ENCODE data around the gene HDAC7.
A peak's percentile ranks its signal among the peaks of the same experiment; 100 is the strongest.
"Not testable (repeated sequence)": the region's sequence is repeated elsewhere in the genome, so short reads cannot be mapped to it uniquely, and the experiment has no call there.

The HDAC7 gene

DNA sequence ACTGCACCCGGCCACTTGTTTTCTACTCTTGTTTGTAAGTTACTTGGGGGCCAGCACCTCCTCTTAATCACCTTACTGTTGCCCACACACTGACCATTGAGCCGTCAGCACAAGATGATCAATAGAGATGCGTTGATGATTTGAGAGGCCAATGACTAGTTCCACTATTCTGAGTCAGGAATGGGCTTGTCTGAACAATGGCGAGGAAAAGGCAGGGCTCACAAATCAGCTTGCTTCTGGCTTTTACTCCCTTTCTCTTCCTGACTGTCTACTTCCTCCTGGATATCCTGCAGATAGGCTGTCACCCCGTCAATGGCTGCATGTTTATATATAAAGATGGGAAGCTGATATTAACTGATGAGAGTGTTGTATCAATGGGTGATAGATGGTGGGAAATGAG is 29.1 kb upstream of the HDAC7 start:
- ATAC-seq (no peak), DNase-seq (no peak)

DNA sequence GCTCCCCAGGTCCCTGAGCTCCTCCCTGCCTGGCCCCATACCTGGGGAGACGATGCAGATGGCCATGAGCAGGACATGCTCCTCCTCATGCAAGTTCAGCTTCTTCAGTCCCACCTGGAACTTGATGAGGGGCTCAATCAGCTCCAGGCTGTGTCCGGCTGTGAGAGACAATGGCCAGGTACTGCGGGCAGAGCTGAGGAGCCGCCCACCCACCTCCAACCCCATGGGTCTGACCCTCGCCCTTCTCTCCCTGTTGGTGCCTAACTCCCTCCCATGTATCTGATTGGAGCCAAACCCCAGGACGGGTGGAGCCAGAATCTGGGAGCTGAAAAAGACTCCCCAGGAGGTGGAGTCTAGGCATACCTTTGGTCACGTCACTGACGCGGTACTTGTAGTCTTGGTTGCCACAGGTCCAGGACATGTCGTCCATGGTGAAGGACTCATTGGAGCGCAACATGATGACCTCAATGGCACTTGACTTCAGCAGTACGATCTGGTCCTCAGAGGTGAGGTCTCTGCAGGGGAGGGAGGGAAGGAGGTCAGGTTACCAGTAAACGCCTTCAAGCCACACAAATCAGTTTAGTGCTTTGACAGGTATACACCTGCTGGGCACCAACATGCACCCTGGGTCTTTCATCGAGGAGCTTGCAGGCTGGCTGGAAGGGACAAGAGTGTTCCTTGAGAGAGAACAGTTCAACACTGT is 26.7 kb upstream of the HDAC7 start:
- no peak for ATAC-seq
- no peak for DNase-seq

DNA sequence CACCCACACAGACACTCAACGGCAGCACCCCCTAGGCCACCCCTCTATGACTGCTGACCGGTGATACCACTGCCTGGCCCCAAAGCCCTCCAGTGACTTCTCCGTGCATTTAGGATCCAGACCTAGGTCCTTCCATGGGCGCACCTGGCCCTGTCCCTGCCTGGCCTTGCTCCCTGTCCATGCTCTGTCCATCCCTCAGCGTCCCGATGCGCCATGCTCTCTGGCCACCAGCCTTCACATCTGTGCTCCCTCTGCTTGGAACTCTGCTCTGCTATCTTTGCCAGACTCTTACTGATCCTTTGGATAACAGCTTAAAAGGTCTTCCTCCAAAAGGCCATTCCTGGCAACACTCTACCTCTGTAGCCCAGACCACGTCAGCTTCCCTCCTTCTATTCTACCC is 25.4 kb upstream of the HDAC7 start:
- no peak for DNase-seq

DNA sequence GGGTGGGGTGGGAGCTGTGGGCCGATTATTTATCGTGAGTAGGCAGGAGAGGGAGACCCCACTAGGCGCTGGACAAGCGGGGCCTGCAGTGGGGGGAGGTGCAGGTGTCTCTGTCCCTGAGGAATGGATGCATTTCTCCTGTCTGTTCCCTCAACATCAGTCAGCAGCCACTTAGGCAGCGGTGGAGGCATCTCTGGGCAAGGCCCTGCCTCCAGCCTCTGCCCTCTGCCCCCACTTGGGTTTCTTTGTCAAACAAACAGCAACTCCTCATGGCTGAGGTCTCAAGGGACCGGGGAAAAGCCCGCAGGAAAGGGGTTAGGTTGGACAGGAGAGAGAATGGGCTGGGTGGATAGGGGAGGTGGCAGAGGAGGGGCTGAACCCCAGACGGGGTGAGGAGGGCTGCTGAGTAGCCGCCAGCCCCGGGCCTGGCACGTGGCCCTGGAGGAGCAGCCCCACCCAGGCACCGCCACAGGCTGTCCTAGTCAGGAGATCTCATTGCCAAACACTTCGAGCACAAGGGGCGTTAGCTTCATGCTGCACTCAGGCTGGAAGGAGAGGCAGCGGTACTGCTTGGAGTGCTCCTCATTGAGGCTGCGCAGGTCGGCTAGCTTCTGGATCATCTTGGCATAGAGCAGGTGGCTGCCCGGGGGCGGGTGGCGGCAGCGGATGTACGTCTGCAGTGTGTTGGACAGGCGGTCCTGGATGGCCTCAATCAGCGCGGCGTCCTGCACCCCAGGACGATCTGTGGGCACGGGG is 24.7 kb upstream of the HDAC7 start:
- ATAC-seq (no peak), DNase-seq (no peak)

More for the DNA sequence above, 25.4 kb upstream of the HDAC7 start:
- ATAC-seq, result no peak

DNA sequence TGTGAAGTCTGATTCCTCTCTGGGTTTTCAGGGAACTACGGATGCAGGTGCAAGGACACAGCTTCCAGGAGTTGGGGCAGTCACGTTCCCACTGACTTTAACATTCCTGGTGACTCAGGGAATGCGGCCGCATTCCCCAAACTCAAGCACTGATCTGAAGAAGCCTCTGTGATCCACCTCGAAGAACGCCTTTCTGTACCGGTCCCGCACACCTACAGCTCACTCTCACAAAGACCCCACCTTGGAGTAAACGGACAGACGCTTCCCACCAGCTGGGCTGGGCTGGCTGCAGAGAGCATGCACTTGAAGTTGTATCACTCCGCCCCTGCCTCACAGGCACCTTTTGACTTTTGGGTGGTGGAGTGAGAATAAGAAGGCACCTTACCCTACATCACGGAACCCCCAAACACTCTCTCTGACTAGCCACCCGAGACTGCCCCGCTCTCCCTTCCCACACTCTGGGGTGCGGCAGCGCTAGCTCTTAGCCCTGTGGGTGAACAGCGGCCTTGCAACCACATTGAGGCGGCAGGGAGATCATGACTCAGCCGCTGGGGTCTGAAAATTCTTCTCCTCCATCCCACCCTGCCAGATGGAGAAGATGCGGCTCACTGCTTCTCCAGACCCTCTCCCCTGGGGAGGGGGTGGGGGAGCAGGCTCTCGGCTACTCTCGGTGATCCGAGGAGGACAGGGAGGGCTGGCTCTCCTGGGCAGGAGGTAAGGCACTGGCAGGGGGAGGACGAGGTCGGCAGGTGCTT is 23.7 kb upstream of the HDAC7 start:
- DNase-seq, result no peak
- no peak for ATAC-seq

DNA sequence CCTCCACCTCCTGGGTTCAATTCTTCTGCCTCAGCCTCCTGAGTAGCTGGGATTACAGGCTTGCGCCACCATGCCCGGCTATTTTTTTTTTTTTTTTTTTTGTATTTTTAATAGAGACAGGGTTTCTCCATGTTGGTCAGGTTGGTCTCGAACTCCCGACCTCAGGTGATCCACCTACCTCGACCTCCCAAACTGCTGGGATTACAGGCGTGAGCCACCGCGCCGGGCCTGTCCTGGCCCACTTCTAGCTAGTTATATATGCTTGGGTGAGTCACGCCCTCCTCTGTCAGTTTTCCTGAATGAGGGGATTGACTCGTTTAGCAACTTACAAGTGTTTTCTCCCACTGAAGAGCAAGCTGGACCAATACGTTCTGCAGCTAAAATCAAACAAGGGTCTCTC is 22.8 kb upstream of the HDAC7 start:
- DNase-seq, ATAC-seq: not testable (repeated sequence)

DNA sequence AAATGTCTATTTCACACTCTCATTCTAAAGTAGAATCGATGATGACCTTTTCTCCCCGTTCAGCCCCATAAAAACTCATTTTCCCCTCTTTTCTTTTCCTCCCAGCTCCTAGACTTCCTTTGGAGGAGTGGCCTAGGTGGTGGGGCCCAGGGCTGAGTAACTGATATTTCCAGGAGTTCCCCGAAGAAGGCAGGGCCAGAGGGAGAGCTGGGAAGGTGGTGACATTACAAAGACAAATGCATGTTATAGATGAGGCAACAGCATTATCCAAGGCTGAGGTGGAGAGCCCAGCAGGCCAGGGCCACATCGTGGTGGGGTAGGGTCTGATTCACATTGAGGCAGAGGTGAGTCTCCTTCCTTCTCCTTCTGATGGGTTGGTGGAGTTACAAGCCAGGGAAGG is 22.2 kb upstream of the HDAC7 start:
- DNase-seq (no peak), ATAC-seq (no peak)

DNA sequence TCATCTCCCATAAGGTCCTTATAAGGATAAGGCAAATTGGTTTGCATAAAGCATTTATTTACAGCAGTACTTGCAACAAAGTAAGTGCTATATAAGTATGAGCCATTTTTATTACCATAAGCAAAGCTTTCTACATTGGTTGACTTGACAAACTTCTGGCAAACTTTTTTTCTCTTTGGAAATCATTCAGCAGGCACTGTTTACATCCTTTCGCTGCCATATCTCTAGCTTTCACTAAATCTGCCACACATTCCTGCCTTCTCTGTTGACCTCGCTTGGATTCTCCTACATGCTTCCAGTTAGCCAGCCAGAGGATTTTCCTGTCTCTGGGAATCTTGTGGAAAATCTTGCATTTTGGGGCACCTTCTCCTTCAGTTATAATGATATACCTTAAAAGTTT is 21.8 kb upstream of the HDAC7 start:
- no peak for DNase-seq
- ATAC-seq, result no peak

DNA sequence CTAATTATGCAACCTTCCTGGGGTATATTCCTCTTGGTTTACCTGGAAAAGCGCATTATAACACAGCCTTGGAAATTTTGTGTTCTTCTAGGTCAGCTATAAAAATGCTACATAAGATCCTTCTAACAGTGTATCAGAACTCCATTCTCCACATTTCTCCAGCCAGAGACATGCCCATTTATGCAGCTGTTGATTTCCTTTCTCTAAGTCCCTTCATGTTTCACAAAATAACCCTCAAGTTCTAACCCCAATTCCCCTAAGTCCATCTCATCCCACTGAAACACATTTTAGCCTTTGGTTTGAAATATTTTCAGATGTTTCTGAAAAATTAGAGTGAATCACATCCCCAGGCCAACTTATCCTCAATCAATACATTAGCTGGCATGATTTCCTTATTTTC is 20.9 kb upstream of the HDAC7 start:
- ATAC-seq, result no peak

DNA sequence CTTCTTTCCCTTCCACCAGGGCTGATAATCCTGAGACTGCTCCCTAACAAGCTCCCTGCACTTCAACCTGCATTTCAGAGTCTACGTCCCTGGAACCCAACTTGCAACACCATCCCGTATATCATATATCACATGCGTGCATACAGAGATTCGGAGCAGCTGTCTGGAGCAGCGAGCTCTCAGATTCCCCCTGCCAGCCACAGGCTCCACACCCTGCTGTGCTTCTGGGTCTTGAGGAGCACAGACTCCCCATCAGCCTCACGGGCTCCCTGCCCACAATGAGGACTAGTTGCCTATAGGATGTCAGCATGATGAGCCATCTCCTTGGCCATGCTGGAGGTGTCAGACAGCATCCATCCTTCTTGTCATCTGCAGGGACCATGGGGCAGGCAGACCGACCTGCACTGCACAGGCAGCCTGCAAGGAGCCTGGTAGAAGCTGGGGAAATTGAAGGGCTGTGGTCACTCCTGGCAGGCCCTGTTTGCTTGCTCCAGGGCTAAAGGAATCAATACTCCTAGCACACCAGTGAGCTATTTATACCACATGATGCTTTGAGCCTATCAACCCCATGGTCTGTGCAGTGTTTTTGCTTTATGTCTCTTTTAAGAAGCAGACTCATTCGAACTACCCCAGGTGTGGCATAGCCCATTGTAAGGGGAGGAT is 19.6 kb upstream of the HDAC7 start:
- no peak for DNase-seq
- no peak for ATAC-seq

More for the DNA sequence above, 20.9 kb upstream of the HDAC7 start:
- DNase-seq, result no peak

DNA sequence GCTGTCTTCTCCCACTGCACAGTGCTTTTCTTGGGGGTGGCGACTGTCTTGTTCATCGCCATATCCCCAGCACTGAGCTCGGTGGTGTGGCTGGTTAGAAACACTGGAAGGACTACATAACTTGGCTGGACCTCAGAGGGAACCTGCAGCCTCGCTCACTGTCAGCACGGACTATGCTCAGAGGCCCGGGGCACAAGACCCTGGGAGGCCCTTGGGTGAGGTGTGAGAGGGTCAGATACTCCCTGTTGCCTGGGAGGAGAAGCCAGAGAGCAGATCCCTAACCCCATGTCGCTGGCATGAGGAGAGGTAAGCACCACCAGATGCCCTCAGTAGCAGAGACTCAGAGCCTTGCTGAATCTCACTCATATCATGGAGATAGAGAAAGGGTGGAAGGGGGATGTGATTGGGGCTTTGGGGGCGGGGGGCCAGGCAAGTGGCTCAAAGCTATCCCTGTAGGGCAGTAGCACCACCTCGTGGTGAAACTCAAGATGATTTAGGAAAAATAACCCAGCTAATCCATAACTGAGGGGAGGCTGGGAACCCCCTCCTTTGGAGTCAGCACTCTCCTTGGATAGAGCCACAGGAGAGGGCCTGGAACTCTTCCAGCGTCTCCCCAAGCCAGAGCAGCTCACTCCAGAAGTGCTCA is 18.7 kb upstream of the HDAC7 start:
- DNase-seq, result peak; percentile 63
- peak; percentile 4 for ATAC-seq

DNA sequence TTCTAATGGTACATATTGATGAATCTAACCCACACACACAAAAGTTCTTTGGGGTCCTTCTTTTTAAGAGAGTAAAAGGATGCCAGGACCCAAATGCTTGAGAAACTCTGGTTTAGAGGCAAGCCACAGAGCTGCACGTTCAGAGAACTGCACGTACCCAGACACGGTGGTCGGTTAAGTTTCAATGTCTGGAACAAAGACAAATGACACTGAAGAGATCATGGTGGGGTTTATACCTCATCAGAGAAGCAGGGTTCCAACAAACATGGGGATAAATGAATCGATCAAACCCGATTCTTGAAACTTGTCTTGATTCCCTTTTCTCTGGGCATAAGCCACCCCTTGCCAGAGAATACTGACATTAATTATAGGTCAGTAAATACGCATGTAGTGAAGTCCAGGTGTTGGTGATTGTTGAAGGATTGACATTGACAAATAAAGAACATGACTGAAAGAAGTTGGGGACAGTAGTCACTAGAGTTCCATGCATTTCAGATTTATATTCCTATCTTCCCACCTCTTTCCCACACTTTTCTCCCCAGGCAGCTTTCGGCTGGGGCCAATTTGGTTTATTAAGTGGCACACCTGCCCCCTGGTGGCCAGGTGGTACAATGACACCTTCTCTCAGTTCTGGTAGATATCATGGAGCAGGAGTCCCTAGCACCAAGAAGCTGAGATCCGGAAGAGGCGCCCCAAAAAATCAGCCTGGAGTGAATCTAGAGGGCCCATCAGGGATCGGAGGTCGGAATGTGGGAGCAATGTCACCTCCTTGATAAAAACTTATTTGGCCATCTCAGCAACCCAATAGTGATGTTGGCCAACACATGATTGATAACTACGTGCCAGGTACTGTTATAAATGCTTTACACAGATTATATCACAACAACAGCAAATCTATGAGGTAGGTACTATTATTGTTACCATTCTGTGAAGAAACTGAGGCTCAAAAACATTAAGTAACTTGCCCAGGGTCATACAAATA is 17.8 kb upstream of the HDAC7 start:
- DNase-seq, result peak; percentile 73
- no peak for ATAC-seq

DNA sequence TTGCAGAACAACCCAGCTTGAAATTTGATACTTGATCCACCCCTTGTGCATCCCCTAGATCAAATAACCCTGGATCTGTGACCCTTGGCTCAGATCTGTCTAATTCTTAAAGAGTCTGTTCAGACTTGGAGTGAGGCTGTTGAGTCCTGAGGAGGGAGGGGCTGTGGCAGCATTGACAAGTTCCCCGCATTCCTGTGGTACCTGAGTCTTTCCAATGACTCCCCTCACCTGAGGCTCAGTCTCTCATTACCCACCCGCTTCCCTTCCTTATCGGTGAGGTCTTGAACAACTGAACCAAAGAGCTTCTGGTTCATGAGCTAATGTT is 16.1 kb upstream of the HDAC7 start:
- ATAC-seq, result no peak
- no peak for DNase-seq

DNA sequence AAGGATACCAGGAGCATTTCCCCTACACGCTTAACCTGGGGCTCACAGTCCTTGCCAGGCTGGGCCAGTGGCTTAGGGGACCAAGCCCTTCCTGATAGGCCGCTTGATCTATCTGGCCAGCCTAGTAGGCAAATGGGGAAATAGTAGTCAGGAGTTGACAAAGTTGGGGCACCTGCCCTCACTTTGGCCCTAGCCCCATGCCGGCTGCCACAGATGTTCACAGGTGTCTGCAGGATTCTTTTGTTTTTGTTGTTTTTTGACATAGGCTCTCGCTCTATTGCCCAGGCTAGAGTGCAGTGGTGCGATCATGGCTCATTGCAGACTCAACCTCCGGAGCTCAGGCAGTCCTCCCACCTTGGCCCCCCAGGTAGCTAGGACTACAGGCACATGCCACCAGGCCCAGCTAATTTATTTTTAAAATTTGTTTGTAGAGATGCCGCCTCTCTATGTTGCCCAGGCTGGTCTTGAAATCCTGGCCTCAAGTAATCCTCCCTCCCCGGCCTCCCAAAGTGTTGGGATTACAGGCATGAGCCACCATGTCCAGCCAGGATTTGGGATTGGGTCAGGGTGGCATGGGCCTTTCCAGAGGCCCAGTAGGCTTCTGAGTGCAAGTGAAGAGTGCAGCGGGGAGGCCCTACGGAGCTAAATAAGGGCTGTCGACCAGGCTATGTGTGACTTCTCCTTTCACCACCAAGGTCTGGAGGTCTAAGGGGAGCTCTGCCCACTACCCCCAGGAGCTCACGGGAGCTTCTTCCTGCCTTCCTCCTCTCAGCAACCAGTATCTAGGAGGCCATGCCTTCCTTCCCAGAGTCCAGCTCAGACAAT is 15.5 kb upstream of the HDAC7 start:
- no peak for DNase-seq
- ATAC-seq, result no peak

DNA sequence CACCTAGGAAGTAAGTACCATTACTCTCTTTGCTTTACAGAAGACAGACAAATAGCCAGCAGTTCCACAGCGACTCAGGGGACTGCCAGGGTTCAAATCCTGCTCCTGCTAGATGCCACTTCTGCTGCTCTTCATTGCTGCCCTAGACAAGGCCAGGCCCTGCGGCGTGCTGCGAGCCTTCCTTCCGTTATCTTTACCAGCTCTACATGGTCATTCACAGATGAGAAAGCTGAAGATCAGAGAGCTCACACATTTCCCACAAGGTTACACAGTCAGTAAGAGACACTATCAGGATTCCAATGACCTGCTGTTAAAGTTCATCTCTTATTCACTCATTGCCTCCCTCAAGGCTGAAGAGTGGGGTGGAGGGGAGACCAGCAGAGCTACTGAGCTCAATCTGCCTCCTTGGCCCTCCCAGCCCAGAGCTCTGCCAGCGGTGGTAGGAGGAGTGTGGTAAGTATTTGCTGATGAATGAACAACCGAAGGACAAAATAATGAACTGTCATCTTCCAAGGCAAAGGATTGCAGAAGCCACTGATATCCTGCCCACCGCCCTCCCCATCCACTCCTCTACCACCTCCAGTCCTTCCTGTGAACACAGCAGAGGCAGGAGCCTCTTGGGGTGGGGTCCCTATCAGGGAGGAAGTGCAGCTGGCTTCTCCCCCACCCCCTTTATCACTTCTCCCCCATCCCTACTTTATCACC is 14.6 kb upstream of the HDAC7 start:
- ATAC-seq (peak; percentile 35), DNase-seq (peak; percentile 58)

DNA sequence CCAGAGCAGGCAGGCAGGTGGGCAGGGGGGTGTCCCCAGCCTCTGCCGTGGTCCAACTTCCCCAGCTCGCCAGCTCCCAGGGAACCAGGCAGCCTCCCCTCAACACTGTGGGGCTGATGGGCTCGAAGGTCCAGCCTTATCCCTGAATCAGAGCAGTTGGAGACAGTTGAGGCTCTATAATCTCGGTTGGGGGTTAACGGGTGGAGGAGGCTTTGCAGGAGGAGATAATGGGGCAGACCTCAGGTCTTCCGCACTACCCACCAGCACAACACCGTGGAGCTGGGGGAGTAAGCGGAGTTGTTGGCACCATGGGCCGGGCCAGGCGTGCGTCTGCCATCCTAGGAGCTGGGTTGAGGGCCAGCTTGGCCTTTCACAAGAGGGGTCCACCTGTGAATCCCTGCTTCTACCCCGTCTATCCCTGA is 13.9 kb upstream of the HDAC7 start:
- ATAC-seq (no peak), DNase-seq (no peak)

DNA sequence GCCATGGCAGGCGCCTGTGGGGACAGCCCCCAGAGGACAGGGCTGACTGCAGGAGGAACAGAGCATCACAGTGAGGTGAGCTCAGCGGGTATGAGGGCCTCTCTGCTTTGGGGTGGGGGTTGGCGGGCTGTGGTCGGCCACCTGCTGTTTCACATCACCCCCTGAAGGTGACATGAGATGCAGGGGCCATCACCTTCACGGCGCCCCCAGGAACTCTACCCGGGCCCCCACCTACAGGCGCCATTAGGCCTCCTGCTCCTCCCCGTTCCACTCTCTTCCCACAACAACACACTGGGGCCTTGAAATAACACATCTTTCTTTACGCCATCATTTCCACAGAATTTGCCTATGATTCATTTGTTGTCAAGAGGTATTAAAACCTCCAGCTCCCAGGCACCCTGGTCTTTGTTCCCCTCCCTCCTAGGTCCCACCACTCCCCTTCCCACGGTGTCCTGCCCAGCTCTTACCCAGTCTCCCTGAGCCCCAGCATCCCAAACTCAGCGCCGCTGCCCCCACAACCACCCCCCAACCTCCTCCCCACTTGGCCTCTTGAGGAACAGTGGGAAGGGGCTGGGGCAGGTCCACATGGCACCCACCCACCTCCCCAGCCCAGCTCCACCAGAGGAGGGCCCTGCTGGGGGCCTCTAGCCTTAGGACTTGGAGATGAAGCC is 12.7 kb upstream of the HDAC7 start:
- DNase-seq (peak; percentile 86), ATAC-seq (peak; percentile 84)

DNA sequence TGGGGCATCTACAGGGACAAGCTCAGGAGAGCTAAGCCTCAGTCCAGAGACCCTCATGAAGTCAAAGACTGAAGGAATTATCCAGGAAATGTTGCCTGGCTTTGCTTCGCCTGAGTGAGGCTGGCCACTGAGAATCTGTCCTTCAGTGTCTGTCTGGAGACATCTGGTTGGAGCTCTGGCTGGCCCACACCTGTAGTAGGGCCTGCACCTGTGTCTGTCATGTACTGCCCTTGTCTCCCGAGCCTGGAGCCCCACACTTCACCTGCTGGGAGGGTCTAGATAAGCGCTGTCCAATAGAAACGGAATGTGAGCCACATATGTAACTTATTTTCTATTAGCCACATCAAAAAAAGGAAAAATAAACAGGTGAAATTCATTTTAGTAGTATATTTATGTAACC is 9.9 kb upstream of the HDAC7 start:
- ATAC-seq (no peak), DNase-seq (peak; percentile 4)

DNA sequence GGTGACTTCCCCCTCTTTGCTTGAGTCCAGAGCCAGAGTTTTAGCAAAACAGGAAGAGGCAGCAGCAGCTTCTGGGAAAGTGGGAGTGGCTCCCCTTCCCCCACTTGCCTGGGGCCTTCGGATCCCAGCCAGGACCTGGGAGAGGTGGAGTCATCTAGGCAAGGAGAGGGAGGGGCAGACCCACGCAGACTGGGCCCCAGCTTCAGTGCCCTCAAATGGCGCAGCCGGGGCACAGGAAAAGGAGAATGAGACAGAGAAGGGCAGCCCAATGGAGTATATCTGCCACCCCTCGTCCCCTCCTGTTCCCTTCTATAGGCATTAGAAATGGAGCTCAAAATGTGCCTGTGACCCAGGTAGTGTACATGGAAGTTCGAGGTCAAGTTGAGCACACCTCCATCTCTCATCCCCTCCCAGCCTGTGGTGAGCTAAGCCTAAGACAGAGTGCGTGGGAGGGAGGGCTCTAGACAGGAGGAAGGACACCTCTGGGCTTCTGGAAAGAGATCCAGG is 9.3 kb upstream of the HDAC7 start:
- ATAC-seq (no peak), DNase-seq (peak; percentile 38)

Data from stimulated activated naive CD8-positive, alpha-beta T cell treated with anti-CD3 and anti-CD28 coated beads, Interleukin-15, Interleukin-2, amounts not matched to agents 100 U/mL and 50 U/mL, for 24 hours (primary cell).